Panc1 (cell line): ENCODE data around the gene CACFD1. TPM values are rescaled to one million over a fixed set of nuclear protein-coding genes. Genes with fewer than 3 reads are reported as not detected.

Source experiments
- ATAC-seq: fragments of 200-7000 bp; cut with Tn5 transposase; 2 replicates; pipeline ENCODE4 v1.9.1; 2020; ENCODE audit warnings: mild to moderate bottlenecking, moderate library complexity
- BruUV-seq: library from RNA; stranded (reverse); fragments of 400-500 nt; replicated peaks from 2 replicates; lab custom pipeline; 2021; lab: Mats Ljungman, UMichigan
- CTCF ChIA-PET: fragments of 300-600 bp; sonication (Branson Sonifier 250); formaldehyde crosslinking; loops from one replicate; lab custom pipeline; 2022; ENCODE audit warnings: antibody characterized with exemption; lab: Charles Lee
- POLR2A ChIA-PET: fragments of 300-600 bp; sonication (Branson Sonifier 250); formaldehyde crosslinking; loops from one replicate; lab custom pipeline; 2022; ENCODE audit warnings: antibody characterized with exemption; lab: Charles Lee
- DNase-seq: peaks from one replicate; pipeline ENCODE4 v3.0.0-alpha.2; 2010; ENCODE audit warnings: low read depth, low spot score
- H3K27ac ChIP-seq: 2 replicates; pipeline ENCODE4 v1.5.1; 2011; ENCODE audit warnings: mild to moderate bottlenecking, low read length, inconsistent platforms
- H3K27me3 ChIP-seq: fragments of 200-500 bp; sonication (Bioruptor generic); 2 replicates; pipeline ENCODE4 v1.6.0; 2014; ENCODE audit warnings: low read length, inconsistent platforms; ENCODE audit not compliant: control insufficient read depth, insufficient read depth
- H3K36me3 ChIP-seq: fragments of 200-500 bp; sonication (Bioruptor generic); 2 replicates; pipeline ENCODE4 v1.5.1; 2014; ENCODE audit warnings: inconsistent platforms, mild to moderate bottlenecking, low read length, moderate library complexity; ENCODE audit not compliant: control insufficient read depth, insufficient read depth
- H3K4me1 ChIP-seq: 2 replicates; pipeline ENCODE4 v1.5.1; 2011; ENCODE audit warnings: inconsistent platforms, mild to moderate bottlenecking, low read length, moderate library complexity; ENCODE audit not compliant: control insufficient read depth, insufficient read depth
- H3K4me3 ChIP-seq, 2 experiments: 2 replicates each; pipeline ENCODE4 v1.5.1; 2011 to 2012; ENCODE audit warnings: low read depth in 2 of 2, low read length in 2 of 2, mild to moderate bottlenecking in 2 of 2, inconsistent platforms in 1 of 2, moderate library complexity in 1 of 2
- H3K9me3 ChIP-seq: fragments of 200-500 bp; sonication (Bioruptor generic); 2 replicates; pipeline ENCODE4 v1.5.1; 2014; ENCODE audit warnings: low read depth, mild to moderate bottlenecking, inconsistent platforms, low read length, moderate library complexity; ENCODE audit not compliant: control insufficient read depth, insufficient read depth
- POLR2AphosphoS5 ChIP-seq: IDR thresholded peaks from 2 replicates; pipeline ENCODE4 v1.6.1; 2012; ENCODE audit warnings: mild to moderate bottlenecking, low read depth, low read length, moderate library complexity
- SIN3A ChIP-seq: IDR thresholded peaks from 2 replicates; pipeline ENCODE4 v1.6.1; 2012; ENCODE audit warnings: low read depth, mild to moderate bottlenecking, low read length, moderate library complexity, borderline replicate concordance; ENCODE audit not compliant: insufficient read depth
- TCF7L2 ChIP-seq: IDR thresholded peaks from 2 replicates; pipeline ENCODE4 v1.6.1; 2011; ENCODE audit warnings: mild to moderate bottlenecking, low read depth, low read length, inconsistent platforms
- in situ Hi-C: cut with HindIII; loops from 2 replicates; pipeline ENCODE4 v1.10.0; 2016; ENCODE audit warnings: low sequenced_read_pairs, low pct_unique_long_range_greater_than_20kb
- intact Hi-C: fragments of 100-400 bp; cut with micrococcal nuclease; formaldehyde crosslinking; loops from one replicate; pipeline ENCODE4 v1.10.0; 2022; ENCODE audit not compliant: unreplicated experiment
- total RNA-seq: library from RNA; stranded (reverse); gene quantifications from one replicate; pipeline ENCODE4 v1.2.1, GENCODE V29; 2021; ENCODE audit not compliant: unreplicated experiment
- TF ChIP-seq, protein P1 (sequence below): fragments of 450-650 bp; IDR thresholded peaks from 2 replicates; pipeline ENCODE4 v1.5.1; 2017; ENCODE audit warnings: mild to moderate bottlenecking
- TF ChIP-seq, protein P2 (sequence below), 2 experiments: IDR thresholded peaks; 2 replicates each; pipeline ENCODE4 v1.6.1; 2011 to 2012; ENCODE audit warnings: low read depth in 2 of 2, control low read depth in 1 of 2, low read length in 1 of 2, mild to moderate bottlenecking in 1 of 2, moderate library complexity in 1 of 2; ENCODE audit not compliant: insufficient read depth in 1 of 2

Gene CACFD1
- total RNA-seq, 1 experiment from 2014 or later: 13.9 TPM

DNA sequence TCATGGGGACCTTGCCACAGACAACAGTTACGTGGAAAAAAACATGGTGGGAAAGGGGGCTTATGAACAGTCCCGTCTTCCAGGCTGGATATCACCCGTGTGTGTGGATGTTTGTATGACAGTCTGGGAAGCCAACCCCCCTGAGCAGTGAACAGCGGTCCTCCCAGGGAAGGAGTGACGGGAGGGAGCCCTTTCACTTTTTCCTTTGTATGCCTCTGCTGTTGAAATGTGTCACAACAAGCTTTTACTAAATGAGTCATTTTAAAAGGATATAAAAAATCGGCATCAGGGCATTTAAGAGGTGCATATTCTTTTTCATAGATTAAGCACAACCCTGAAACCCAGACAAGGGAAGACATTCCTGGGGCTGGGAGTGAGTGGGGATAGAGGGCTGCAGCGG is 59.9 kb downstream of the CACFD1 start:
- DNase-seq (no peak), ATAC-seq (no peak)
- CTCF ChIA-PET: no interaction called here
- H3K27ac ChIP-seq: no peak overlapping the region
- intact Hi-C loops (no loop called here), in situ Hi-C loops (no loop called here)
- H3K9me3 ChIP-seq: no peaks in the 10 kb centered on the region
- H3K36me3 ChIP-seq: no peaks in the 10 kb centered on the region
- TF ChIP-seq, protein P1, sequence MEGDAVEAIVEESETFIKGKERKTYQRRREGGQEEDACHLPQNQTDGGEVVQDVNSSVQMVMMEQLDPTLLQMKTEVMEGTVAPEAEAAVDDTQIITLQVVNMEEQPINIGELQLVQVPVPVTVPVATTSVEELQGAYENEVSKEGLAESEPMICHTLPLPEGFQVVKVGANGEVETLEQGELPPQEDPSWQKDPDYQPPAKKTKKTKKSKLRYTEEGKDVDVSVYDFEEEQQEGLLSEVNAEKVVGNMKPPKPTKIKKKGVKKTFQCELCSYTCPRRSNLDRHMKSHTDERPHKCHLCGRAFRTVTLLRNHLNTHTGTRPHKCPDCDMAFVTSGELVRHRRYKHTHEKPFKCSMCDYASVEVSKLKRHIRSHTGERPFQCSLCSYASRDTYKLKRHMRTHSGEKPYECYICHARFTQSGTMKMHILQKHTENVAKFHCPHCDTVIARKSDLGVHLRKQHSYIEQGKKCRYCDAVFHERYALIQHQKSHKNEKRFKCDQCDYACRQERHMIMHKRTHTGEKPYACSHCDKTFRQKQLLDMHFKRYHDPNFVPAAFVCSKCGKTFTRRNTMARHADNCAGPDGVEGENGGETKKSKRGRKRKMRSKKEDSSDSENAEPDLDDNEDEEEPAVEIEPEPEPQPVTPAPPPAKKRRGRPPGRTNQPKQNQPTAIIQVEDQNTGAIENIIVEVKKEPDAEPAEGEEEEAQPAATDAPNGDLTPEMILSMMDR: no peak
- TF ChIP-seq SIN3A (no peak), POLR2AphosphoS5 (no peak), TCF7L2 (no peak)
- no TSS peak for BruUV-seq
- POLR2A ChIA-PET: interaction anchor here (0.5 kb wide), 1 partner anchor 12 kb away, joined by 3 read pairs; no protein-coding TSS in a partner anchor
- H3K4me1 ChIP-seq: no peaks in the 10 kb centered on the region
- H3K27me3 ChIP-seq: no peaks in the 10 kb centered on the region
- no peak overlapping the region for H3K4me3 ChIP-seq

DNA sequence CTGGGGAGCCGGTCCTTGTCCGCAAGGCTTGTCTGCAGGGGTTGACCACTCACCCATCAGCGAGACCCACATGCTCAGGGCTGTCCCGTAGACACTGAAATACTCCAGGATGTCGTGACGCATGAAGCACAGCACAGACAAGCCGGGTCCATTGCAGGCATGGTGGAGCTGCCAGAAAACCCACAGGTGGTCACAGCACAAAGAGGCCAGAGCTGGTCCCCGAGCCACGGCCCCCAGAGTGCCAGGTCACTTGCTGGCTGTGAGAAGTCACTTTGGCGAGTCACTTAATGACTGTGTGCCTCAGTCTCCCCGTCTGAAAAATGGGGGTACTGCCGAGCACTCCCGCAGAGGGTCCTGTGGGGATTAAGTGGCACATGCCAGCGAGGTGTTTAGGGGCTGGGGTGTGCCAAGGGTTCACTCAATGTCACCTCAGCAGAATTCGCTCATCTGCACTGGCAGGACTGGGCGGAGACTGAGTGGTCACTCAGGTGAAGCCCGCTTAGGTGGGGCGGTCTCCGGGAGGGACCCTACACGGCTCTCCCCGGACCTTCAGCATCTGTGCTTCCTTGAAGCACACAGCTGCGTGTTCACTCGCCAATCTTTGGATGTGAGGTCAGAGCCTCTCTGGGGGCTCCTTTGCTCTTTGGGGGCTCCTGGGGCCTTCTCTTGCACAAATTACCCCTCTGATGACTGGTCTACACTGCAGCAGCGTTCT is 60.5 kb downstream of the CACFD1 start:
- DNase-seq (no peak), ATAC-seq (no peak)
- no TSS peak for BruUV-seq
- Histone ChIP-seq H3K36me3 (no peaks in the 10 kb centered on the region), H3K4me3 (no peak overlapping the region), H3K4me1 (no peaks in the 10 kb centered on the region), H3K9me3 (no peaks in the 10 kb centered on the region), H3K27me3 (no peaks in the 10 kb centered on the region), H3K27ac (no peak overlapping the region)
- no peak for TF ChIP-seq SIN3A
- TF ChIP-seq, protein P1: no peak
- TF ChIP-seq, protein P2, sequence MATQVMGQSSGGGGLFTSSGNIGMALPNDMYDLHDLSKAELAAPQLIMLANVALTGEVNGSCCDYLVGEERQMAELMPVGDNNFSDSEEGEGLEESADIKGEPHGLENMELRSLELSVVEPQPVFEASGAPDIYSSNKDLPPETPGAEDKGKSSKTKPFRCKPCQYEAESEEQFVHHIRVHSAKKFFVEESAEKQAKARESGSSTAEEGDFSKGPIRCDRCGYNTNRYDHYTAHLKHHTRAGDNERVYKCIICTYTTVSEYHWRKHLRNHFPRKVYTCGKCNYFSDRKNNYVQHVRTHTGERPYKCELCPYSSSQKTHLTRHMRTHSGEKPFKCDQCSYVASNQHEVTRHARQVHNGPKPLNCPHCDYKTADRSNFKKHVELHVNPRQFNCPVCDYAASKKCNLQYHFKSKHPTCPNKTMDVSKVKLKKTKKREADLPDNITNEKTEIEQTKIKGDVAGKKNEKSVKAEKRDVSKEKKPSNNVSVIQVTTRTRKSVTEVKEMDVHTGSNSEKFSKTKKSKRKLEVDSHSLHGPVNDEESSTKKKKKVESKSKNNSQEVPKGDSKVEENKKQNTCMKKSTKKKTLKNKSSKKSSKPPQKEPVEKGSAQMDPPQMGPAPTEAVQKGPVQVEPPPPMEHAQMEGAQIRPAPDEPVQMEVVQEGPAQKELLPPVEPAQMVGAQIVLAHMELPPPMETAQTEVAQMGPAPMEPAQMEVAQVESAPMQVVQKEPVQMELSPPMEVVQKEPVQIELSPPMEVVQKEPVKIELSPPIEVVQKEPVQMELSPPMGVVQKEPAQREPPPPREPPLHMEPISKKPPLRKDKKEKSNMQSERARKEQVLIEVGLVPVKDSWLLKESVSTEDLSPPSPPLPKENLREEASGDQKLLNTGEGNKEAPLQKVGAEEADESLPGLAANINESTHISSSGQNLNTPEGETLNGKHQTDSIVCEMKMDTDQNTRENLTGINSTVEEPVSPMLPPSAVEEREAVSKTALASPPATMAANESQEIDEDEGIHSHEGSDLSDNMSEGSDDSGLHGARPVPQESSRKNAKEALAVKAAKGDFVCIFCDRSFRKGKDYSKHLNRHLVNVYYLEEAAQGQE (IDR thresholded peaks at IDR 0.05; ENCODE audit: insufficient read depth in 1 of 2, low read depth in 2 of 2, low read length in 1 of 2): no peak
- TF ChIP-seq POLR2AphosphoS5: no peak
- no peak for TF ChIP-seq TCF7L2
- intact Hi-C loops (no loop called here), in situ Hi-C loops (no loop called here)
- ChIA-PET POLR2A (interaction anchor here (0.5 kb wide), 1 partner anchor 12 kb away, joined by 3 read pairs; no protein-coding TSS in a partner anchor), CTCF (no interaction called here)

Other genes starting within 250 kb of the CACFD1 start
- 0.10 TPM for gene ABO, start 184.8 kb upstream of the CACFD1 start, total RNA-seq
- 16.1 TPM for gene SURF6, start 123.8 kb upstream of the CACFD1 start, total RNA-seq
- gene MED22, start 111.8 kb upstream of the CACFD1 start, total RNA-seq: 26.2 TPM
- 1,104 TPM for gene RPL7A, start 111.8 kb upstream of the CACFD1 start, total RNA-seq
- 45.6 TPM for gene SURF1, start 103.5 kb upstream of the CACFD1 start, total RNA-seq
- gene SURF2, start 103.4 kb upstream of the CACFD1 start, total RNA-seq: 19.2 TPM
- gene SURF4, start 83.9 kb upstream of the CACFD1 start, total RNA-seq: 149 TPM
- 0.74 TPM for gene STKLD1, start 83.6 kb upstream of the CACFD1 start, total RNA-seq
- gene REXO4, start 42.0 kb upstream of the CACFD1 start, total RNA-seq: 19.9 TPM
- gene ADAMTS13, start 37.6 kb upstream of the CACFD1 start, total RNA-seq: 3.4 TPM
- 48.2 TPM for gene SLC2A6, start 19.1 kb downstream of the CACFD1 start, total RNA-seq
- gene MYMK, start 65.0 kb downstream of the CACFD1 start, total RNA-seq: not detected
- 0.10 TPM for gene ADAMTSL2, start 74.7 kb downstream of the CACFD1 start, total RNA-seq
- gene FAM163B, start 149.4 kb downstream of the CACFD1 start, total RNA-seq: not detected
- not detected for gene DBH, start 176.4 kb downstream of the CACFD1 start, total RNA-seq